AG10803 (cell line): ENCODE measurements around the gene DHX34.
"Not testable (repeated sequence)": the region's sequence is repeated elsewhere in the genome, so short reads cannot be mapped to it uniquely, and the experiment has no call there.

Source experiments
- DNase-seq: peaks from one replicate; pipeline ENCODE4 v3.0.0; 2010; ENCODE audit warnings: low read depth
- H3K4me3 ChIP-seq: 2 replicates; pipeline ENCODE4 v1.5.1; 2011; ENCODE audit warnings: mild to moderate bottlenecking, low read length, control low read depth
- CTCF ChIP-seq: conservative IDR thresholded peaks from 2 replicates; pipeline ENCODE4 v1.5.1; 2011; ENCODE audit warnings: mild to moderate bottlenecking, low read length, control low read depth, inconsistent platforms

The DHX34 gene

GRCh38 chr19:47357788-47358680, 8.9 kb downstream of the DHX34 start:
- peak; percentile 11; the same call in 1 of the 2 replicates for TF ChIP-seq CTCF
- H3K4me3 ChIP-seq: no peak overlapping the region
- DNase-seq: no peak

GRCh38 chr19:47358936-47359335, 9.8 kb downstream of the DHX34 start:
- no peak for DNase-seq
- TF ChIP-seq CTCF: no peak
- no peak overlapping the region for H3K4me3 ChIP-seq

- no peak for TF ChIP-seq CTCF
- no peak for DNase-seq
- no peak overlapping the region for H3K4me3 ChIP-seq
Observed at GRCh38 chr19:47362321-47362720, 13.2 kb downstream of the DHX34 start.

- no peak for TF ChIP-seq CTCF
- peak; percentile 6 for DNase-seq
- H3K4me3 ChIP-seq: no peak overlapping the region
Observed at GRCh38 chr19:47363758-47364531, 14.8 kb downstream of the DHX34 start.

- not testable (repeated sequence) for H3K4me3 ChIP-seq, DNase-seq
Observed at GRCh38 chr19:47365455-47365854, 16.3 kb downstream of the DHX34 start.

GRCh38 chr19:47370045-47370611, 21.0 kb downstream of the DHX34 start:
- no peak for TF ChIP-seq CTCF
- H3K4me3 ChIP-seq: no peak overlapping the region
- DNase-seq: peak; percentile 61

- TF ChIP-seq CTCF: no peak
- no peak overlapping the region for H3K4me3 ChIP-seq
- no peak for DNase-seq
Observed at GRCh38 chr19:47371261-47371660, 22.1 kb downstream of the DHX34 start.
